Smooth muscle cell (in vitro differentiated cells): ENCODE measurements around the gene PPFIA2. TPM values are rescaled to one million over a fixed set of nuclear protein-coding genes. Genes with fewer than 3 reads are reported as not detected.

ENCODE experiments used
- DNase-seq: peaks from one replicate; lab custom pipeline; 2025; ENCODE audit not compliant: unreplicated experiment; lab: John Stamatoyannopoulos, UW
- H2AFZ ChIP-seq: fragments of 200-600 bp; sonication (generic); 2 replicates; pipeline ENCODE4 v1.6.0; 2016; ENCODE audit warnings: antibody characterized with exemption, low read depth, mild to moderate bottlenecking
- H3F3A ChIP-seq: fragments of 200-600 bp; sonication (generic); 2 replicates; pipeline ENCODE4 v1.6.0; 2017; ENCODE audit warnings: antibody characterized with exemption, low read depth
- H3K27ac ChIP-seq: fragments of 200-600 bp; sonication (generic); 2 replicates; pipeline ENCODE4 v1.5.1; 2016; ENCODE audit warnings: low read depth, mild to moderate bottlenecking
- H3K27me3 ChIP-seq: fragments of 200-600 bp; sonication (generic); 2 replicates; pipeline ENCODE4 v1.6.1; 2016; ENCODE audit warnings: low read depth, mild to moderate bottlenecking
- H3K36me3 ChIP-seq: fragments of 200-600 bp; sonication (generic); 2 replicates; pipeline ENCODE4 v1.5.1; 2016; ENCODE audit warnings: low read depth
- H3K4me1 ChIP-seq: fragments of 200-600 bp; sonication (generic); 2 replicates; pipeline ENCODE4 v1.5.1; 2016; ENCODE audit warnings: low read depth
- H3K4me2 ChIP-seq: fragments of 200-600 bp; sonication (generic); 2 replicates; pipeline ENCODE4 v1.6.0; 2016; ENCODE audit warnings: mild to moderate bottlenecking
- H3K4me3 ChIP-seq: fragments of 200-600 bp; sonication (generic); 2 replicates; pipeline ENCODE4 v1.5.1; 2016; ENCODE audit warnings: mild to moderate bottlenecking
- H3K79me2 ChIP-seq: fragments of 200-600 bp; sonication (generic); 2 replicates; pipeline ENCODE4 v1.6.0; 2016; ENCODE audit warnings: low read depth, mild to moderate bottlenecking
- H3K9ac ChIP-seq: fragments of 200-600 bp; sonication (generic); 2 replicates; pipeline ENCODE4 v1.6.0; 2016; ENCODE audit warnings: low read depth
- H3K9me3 ChIP-seq: fragments of 200-600 bp; sonication (generic); replicated peaks from 2 replicates; pipeline ENCODE4 v1.5.1; 2016; ENCODE audit warnings: low read depth
- H4K20me1 ChIP-seq: fragments of 200-600 bp; sonication (generic); 2 replicates; pipeline ENCODE4 v1.6.0; 2016; ENCODE audit warnings: low read depth
- CTCF ChIP-seq: fragments of 200-600 bp; sonication (generic); IDR thresholded peaks from 2 replicates; pipeline ENCODE4 v1.5.1; 2017; ENCODE audit warnings: borderline replicate concordance, mild to moderate bottlenecking, antibody characterized with exemption; ENCODE audit not compliant: insufficient read depth, poor library complexity, severe bottlenecking
- WGBS: methylation state at CpG from one replicate; pipeline ENCODE4 v1.1.7; 2016; ENCODE audit warnings: low lambda C conversion rate; 5-methylcytosine and 5-hydroxymethylcytosine counted together
- polyA plus RNA-seq: library from polyadenylated mRNA; unstranded; fragments of >200 nt; fragmentation: Nextera tagmentation; extraction: Ambion mirVana; gene quantifications from 2 replicates; pipeline ENCODE4 v1.2.1, GENCODE V29; 2016
- total RNA-seq: library from RNA; depleted of rRNA; stranded (reverse); fragments of >200 nt; gene quantifications from 2 replicates; pipeline ENCODE4 v1.2.3, GENCODE V29; 2014

PPFIA2 gene
- total and polyA plus RNA-seq, 2 experiments from 2014 or later = not detected

DNA sequence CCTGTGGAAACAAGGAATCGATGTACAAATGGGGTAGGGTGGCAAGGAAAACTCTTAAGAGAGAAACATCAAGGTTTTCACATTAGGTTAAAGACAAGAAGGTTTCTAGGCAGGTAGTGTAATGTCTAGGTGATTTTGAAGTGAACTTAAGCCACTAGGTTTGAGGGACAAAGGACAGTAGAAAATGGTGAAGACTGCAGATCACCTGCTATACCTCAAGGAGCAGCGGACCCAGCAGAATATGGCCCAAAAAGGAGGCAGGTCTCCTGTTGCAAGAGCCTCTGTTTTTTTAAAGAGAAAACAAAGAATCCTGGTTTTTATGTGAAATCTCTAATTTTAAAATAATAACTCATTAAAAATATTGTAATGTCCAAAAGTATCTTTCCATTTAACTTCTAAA, 503.2 kb downstream of the PPFIA2 start:
- no peaks in the 10 kb centered on the region for H3K9me3 ChIP-seq

GRCh38 chr12:81255456-81255855, 503.7 kb downstream of the PPFIA2 start:
- Histone ChIP-seq H3K4me3 (no peak overlapping the region), H3K27ac (no peak overlapping the region), H3K4me2 (no peak overlapping the region), H3K4me1 (no peaks in the 10 kb centered on the region), H3K9ac (no peak overlapping the region), H3K9me3 (no peaks in the 10 kb centered on the region), H3K79me2 (no peaks in the 10 kb centered on the region), H3F3A (no peaks in the 10 kb centered on the region), H2AFZ (no peak overlapping the region), H4K20me1 (no peaks in the 10 kb centered on the region), H3K27me3 (no peaks in the 10 kb centered on the region), H3K36me3 (no peaks in the 10 kb centered on the region)
- TF ChIP-seq CTCF = no peak
- DNase-seq = no peak
- WGBS = 88% methylated on average over 7 of the region's 7 CpGs

More for the DNA sequence above, 503.2 kb downstream of the PPFIA2 start:
- no peaks in the 10 kb centered on the region for H3F3A ChIP-seq
- no peak for TF ChIP-seq CTCF
- H3K36me3 ChIP-seq = no peaks in the 10 kb centered on the region
- H3K4me3 ChIP-seq = no peak overlapping the region
- no peaks in the 10 kb centered on the region for H3K4me1 ChIP-seq
- DNase-seq = no peak
- no peaks in the 10 kb centered on the region for H4K20me1 ChIP-seq
- no peak overlapping the region for H3K4me2 ChIP-seq
- H3K27ac ChIP-seq = no peak overlapping the region
- 97% methylated on average over 2 of the region's 2 CpGs for WGBS
- H3K79me2 ChIP-seq = no peaks in the 10 kb centered on the region
- no peaks in the 10 kb centered on the region for H3K27me3 ChIP-seq
- H3K9ac ChIP-seq = no peak overlapping the region
- H2AFZ ChIP-seq = no peak overlapping the region

- 97% methylated on average over 3 of the region's 3 CpGs for WGBS
- Histone ChIP-seq H3K79me2 (no peaks in the 10 kb centered on the region), H3K9me3 (no peaks in the 10 kb centered on the region), H3K9ac (no peak overlapping the region), H3K27ac (no peak overlapping the region), H3K4me1 (no peaks in the 10 kb centered on the region), H3K4me3 (no peak overlapping the region), H4K20me1 (no peaks in the 10 kb centered on the region), H3K4me2 (no peak overlapping the region), H2AFZ (no peak overlapping the region), H3K27me3 (no peaks in the 10 kb centered on the region), H3K36me3 (no peaks in the 10 kb centered on the region), H3F3A (no peaks in the 10 kb centered on the region)
- DNase-seq = no peak
- no peak for TF ChIP-seq CTCF
Measured at GRCh38 chr12:81253360-81253759, 505.8 kb downstream of the PPFIA2 start.

DNA sequence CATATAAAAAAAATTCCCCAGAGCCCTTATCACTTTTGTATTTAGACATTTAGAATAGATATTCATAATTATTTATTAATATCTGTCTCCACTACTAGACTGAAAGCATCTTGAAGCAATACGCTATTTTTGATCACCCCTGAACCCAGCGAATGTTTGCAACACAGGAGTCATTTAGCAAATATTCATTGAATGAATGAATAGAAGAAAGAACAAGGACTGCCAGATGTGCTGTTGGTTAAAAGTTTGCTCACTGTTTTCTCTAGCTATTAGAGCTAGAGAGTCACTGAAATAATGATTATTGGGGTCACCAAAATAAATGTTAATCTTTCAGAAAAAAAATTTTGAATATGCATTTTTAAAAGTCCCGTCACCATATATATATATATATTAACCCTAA, 506.9 kb downstream of the PPFIA2 start:
- Histone ChIP-seq H3F3A (no peaks in the 10 kb centered on the region), H3K4me3 (no peak overlapping the region), H4K20me1 (no peaks in the 10 kb centered on the region), H3K27ac (no peak overlapping the region), H3K4me1 (no peaks in the 10 kb centered on the region), H3K27me3 (no peaks in the 10 kb centered on the region), H3K36me3 (no peaks in the 10 kb centered on the region), H2AFZ (no peak overlapping the region), H3K79me2 (no peaks in the 10 kb centered on the region), H3K9me3 (no peaks in the 10 kb centered on the region), H3K9ac (no peak overlapping the region), H3K4me2 (no peak overlapping the region)
- DNase-seq = no peak
- no peak for TF ChIP-seq CTCF
- WGBS = 96% methylated on average over 3 of the region's 3 CpGs
